ENCODE data around the gene C13orf46.

DNA sequence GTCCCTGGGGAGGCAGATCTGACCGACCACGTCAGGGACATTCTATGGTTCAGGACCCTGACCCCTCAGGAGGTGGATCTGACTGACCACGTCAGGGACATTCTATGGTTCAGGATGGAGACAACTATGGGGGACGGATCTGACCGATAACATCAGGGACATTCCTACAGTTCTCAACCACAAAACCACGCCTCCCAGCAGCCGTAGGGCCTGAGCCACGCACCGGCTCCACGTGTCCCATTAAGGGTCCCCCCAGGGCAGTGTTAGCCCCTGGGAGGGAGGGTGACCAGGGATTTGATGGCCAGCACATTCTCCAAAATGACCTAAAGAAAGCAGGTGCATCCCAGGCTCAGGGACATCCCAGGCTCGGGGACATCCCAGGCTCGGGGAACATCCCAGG is 49.0 kb upstream of the C13orf46 start:
- TF ChIP-seq ZNF274 (IDR thresholded peaks at IDR 0.05; ENCODE audit: low read depth, low read length) (no peak), YY1 (IDR thresholded peaks at IDR 0.05; ENCODE audit: insufficient read depth, insufficient read length) (no peak)
